Natural killer cell (primary cell): ENCODE measurements around the gene KRT82. TPM values are rescaled to one million over a fixed set of nuclear protein-coding genes. Genes with fewer than 3 reads are reported as not detected.
A peak's percentile ranks its signal among the peaks of the same experiment; 100 is the strongest.

Experiments
- ATAC-seq, 3 donors: fragments of 150-1000 bp in 2 of 3; fragments of 200-7000 bp in 1 of 3; cut with Tn5 transposase; 1 replicate in 1 of 3; 2 replicates in 2 of 3; pipeline ENCODE4 v1.10.0; 2021; ENCODE audit warnings: mild to moderate bottlenecking in 2 of 3, moderate library complexity in 2 of 3
- DNase-seq, 2 donors: peaks; one replicate each; pipeline versions ENCODE4 v3.0.0 to v3.0.0-alpha.2; 2013 to 2021; ENCODE audit warnings: mixed read lengths in 1 of 2
- H3K27ac ChIP-seq: one replicate; pipeline ENCODE4 v1.5.1; 2013; ENCODE audit warnings: mild to moderate bottlenecking, low read length
- H3K27me3 ChIP-seq: one replicate; pipeline ENCODE4 v1.6.1; 2013; ENCODE audit warnings: low read length; ENCODE audit not compliant: control insufficient read depth, insufficient read depth
- H3K36me3 ChIP-seq: one replicate; pipeline ENCODE4 v1.6.1; 2013; ENCODE audit warnings: low read length; ENCODE audit not compliant: control insufficient read depth, insufficient read depth
- H3K4me1 ChIP-seq: one replicate; pipeline ENCODE4 v1.6.1; 2013; ENCODE audit warnings: low read length; ENCODE audit not compliant: control insufficient read depth, insufficient read depth
- H3K4me3 ChIP-seq: one replicate; pipeline ENCODE4 v1.5.1; 2013; ENCODE audit warnings: low read length
- H3K9me3 ChIP-seq: one replicate; pipeline ENCODE4 v1.6.1; 2013; ENCODE audit warnings: low read length; ENCODE audit not compliant: control insufficient read depth, insufficient read depth
- H3K27ac Mint-ChIP-seq, 2 donors: one replicate each; pipeline ENCODE4 v1.8.0; 2022; ENCODE audit warnings: mild to moderate bottlenecking in 2 of 2, mixed read lengths in 2 of 2, moderate library complexity in 1 of 2
- H3K27me3 Mint-ChIP-seq, 2 donors: one replicate each; pipeline ENCODE4 v1.8.0; 2022; ENCODE audit warnings: low read depth in 2 of 2, mixed read lengths in 2 of 2
- H3K36me3 Mint-ChIP-seq: one replicate; pipeline ENCODE4 v1.8.0; 2022; ENCODE audit warnings: mixed read lengths
- H3K4me1 Mint-ChIP-seq, 2 donors: one replicate each; pipeline ENCODE4 v1.8.0; 2022; ENCODE audit warnings: mixed read lengths in 2 of 2
- H3K4me3 Mint-ChIP-seq: one replicate; pipeline ENCODE4 v1.8.0; 2022; ENCODE audit warnings: mild to moderate bottlenecking, moderate library complexity, mixed read lengths
- H3K9me3 Mint-ChIP-seq, 2 donors: one replicate each; pipeline ENCODE4 v1.8.0; 2022; ENCODE audit warnings: mixed read lengths in 2 of 2
- WGBS: methylation state at CpG from one replicate; pipeline ENCODE4 v1.1.7; 2013; ENCODE audit warnings: missing lambda C conversion rate; ENCODE audit not compliant: insufficient coverage; 5-methylcytosine and 5-hydroxymethylcytosine counted together
- intact Hi-C: fragments of 100-400 bp; cut with micrococcal nuclease; formaldehyde crosslinking; loops from one replicate; pipeline ENCODE4 v1.14.2; 2022
- total RNA-seq, 4 donors: library from RNA; stranded (reverse); fragments of 120-200 nt in 1 of 4; gene quantifications; one replicate each; pipeline versions ENCODE4 v1.2.3 to v1.2.4, GENCODE V29; 2013 to 2022
- TF ChIP-seq, protein P1 (sequence below): fragments of 200-600 bp; IDR thresholded peaks from one replicate; pipeline ENCODE4 v1.8.0; 2022; ENCODE audit warnings: antibody characterized with exemption

Gene KRT82
- total RNA-seq, 3 donors from 2014 or later (not counting 1 experiment from before 2014, with no cell fraction given), result not detected

DNA sequence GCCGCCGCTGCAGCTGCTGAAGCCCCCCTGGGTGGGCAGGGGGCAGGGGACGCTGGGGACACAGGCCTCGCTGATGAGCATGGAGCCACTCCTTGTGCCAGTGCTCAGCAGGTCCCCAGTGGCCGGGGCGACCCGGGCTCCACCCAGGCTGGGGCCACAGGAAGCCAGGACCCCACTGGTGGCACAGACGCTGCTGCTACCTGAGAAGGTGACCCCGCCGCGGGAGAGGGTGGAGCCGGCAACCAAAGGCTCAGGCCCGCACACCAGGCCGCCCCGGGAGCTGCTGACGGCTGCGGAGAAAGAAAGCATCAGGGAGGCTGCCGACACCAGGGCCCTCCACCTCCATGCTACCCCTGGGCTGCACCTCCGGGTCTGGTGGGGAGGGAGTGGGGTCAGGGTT, 28.0 kb downstream of the KRT82 start:
- no peaks in the 10 kb centered on the region for H3K36me3 ChIP-seq
- H3K4me1 Mint-ChIP-seq, result peaks cover 5 to 6% of the 10 kb centered on the region in 2 donors
- no peak overlapping the region for H3K4me3 Mint-ChIP-seq
- no peak for ATAC-seq
- no peak for DNase-seq
- TF ChIP-seq, protein P1, sequence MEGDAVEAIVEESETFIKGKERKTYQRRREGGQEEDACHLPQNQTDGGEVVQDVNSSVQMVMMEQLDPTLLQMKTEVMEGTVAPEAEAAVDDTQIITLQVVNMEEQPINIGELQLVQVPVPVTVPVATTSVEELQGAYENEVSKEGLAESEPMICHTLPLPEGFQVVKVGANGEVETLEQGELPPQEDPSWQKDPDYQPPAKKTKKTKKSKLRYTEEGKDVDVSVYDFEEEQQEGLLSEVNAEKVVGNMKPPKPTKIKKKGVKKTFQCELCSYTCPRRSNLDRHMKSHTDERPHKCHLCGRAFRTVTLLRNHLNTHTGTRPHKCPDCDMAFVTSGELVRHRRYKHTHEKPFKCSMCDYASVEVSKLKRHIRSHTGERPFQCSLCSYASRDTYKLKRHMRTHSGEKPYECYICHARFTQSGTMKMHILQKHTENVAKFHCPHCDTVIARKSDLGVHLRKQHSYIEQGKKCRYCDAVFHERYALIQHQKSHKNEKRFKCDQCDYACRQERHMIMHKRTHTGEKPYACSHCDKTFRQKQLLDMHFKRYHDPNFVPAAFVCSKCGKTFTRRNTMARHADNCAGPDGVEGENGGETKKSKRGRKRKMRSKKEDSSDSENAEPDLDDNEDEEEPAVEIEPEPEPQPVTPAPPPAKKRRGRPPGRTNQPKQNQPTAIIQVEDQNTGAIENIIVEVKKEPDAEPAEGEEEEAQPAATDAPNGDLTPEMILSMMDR, result no peak
- no peak overlapping the region for H3K4me3 ChIP-seq
- peaks cover 3% of the 10 kb centered on the region for H3K27me3 ChIP-seq
- intact Hi-C loops, result no loop called here
- H3K27ac ChIP-seq, result no peak overlapping the region
- H3K27ac Mint-ChIP-seq, result no peak overlapping the region
- peaks cover 32 to 33% of the 10 kb centered on the region in 2 donors for H3K27me3 Mint-ChIP-seq
- peaks cover 9% of the 10 kb centered on the region for H3K4me1 ChIP-seq
- H3K9me3 Mint-ChIP-seq, result no peaks in the 10 kb centered on the region
- WGBS, result 80% methylated on average over 16 of the region's 19 CpGs
- H3K9me3 ChIP-seq, result no peaks in the 10 kb centered on the region
- H3K36me3 Mint-ChIP-seq, result no peaks in the 10 kb centered on the region

DNA sequence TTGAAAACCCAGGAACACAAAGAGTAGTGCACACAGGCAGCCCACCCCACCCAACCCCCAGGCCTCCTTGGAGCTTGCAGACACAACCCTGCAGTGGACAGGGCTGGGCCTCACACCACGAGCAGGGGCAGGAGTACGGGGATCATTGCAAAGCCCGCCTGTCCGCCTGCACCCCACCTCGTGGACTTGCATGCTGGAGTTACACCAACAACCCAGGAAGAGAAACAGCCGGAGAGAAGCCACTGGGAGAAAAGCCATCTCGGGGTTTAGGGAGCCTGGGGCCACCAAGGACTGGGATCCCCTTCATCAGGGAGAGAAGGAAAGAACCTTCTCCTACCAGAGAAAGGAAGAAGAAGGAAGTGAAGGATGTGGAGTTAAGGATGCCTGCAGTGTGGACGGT, 28.9 kb downstream of the KRT82 start:
- no peak for DNase-seq
- Histone ChIP-seq H3K27me3 (peaks cover 3% of the 10 kb centered on the region), H3K9me3 (no peaks in the 10 kb centered on the region), H3K4me1 (peaks cover under 1% of the 10 kb centered on the region), H3K4me3 (no peak overlapping the region), H3K27ac (no peak overlapping the region), H3K36me3 (no peaks in the 10 kb centered on the region)
- peaks cover 32 to 38% of the 10 kb centered on the region in 2 donors for H3K27me3 Mint-ChIP-seq
- intact Hi-C loops, result no loop called here
- ATAC-seq, result no peak
- H3K4me1 Mint-ChIP-seq, result peaks cover 0 to 5% of the 10 kb centered on the region in 2 donors
- no peak overlapping the region for H3K4me3 Mint-ChIP-seq
- H3K36me3 Mint-ChIP-seq, result no peaks in the 10 kb centered on the region
- WGBS, result 84% methylated on average over 7 of the region's 8 CpGs
- TF ChIP-seq, protein P1, result no peak
- H3K27ac Mint-ChIP-seq, result no peak overlapping the region
- no peaks in the 10 kb centered on the region for H3K9me3 Mint-ChIP-seq

DNA sequence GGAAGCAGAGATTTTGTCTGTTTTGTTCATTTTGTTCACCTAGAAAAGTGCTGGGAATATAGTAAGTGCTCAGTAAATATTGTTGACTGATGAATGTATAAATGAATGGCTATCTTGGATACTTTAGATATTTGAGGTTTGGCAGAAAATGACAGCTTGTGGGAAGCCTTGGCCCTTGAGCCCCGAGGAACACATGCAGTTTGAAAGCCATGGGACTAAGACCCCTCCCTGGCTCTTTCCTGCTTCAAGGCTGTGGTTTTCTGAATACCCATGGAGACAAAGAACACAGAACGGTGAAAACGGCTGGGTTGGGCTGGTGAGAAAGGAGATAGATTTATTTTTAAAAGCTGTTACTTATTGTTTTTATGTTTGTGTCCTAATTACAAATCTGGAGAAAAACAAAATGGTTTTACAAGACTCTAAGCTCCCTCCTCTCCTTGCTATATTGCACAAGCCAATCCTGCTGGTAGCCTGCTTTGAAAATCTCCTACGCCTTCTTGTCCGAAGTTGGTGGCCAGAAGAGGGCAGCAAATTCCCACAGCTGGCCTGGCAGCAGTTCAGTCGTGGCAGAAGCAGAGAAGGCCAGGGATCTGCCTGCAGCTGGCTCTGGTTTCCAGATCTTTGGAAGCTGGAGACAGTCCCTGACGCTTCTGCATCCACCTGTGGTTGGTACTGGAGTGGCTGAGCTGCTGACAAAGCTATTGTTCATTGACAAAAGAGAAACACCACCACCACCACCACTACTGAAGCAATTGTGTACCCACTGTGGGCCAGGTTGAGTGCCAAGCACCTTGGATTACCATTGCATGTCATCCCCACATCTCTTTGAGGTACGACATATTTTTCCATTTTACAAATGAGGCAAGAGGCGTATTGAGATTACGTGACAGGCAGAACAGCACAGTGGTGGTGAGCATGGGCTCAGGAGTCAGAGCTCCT, 33.6 kb downstream of the KRT82 start:
- H3K27ac Mint-ChIP-seq, result no peak overlapping the region
- Histone ChIP-seq H3K27ac (no peak overlapping the region), H3K27me3 (peaks cover 10% of the 10 kb centered on the region), H3K4me3 (no peak overlapping the region), H3K36me3 (no peaks in the 10 kb centered on the region), H3K9me3 (no peaks in the 10 kb centered on the region), H3K4me1 (no peaks in the 10 kb centered on the region)
- intact Hi-C loops, result loop anchor here (1.0 to 5.0 kb wide), 4 partner anchors 210 to 609 kb away; no protein-coding TSS in a partner anchor
- TF ChIP-seq, protein P1, result peak; percentile 68
- H3K36me3 Mint-ChIP-seq, result no peaks in the 10 kb centered on the region
- H3K9me3 Mint-ChIP-seq, result no peaks in the 10 kb centered on the region
- DNase-seq (peak; percentile 63 to 77), ATAC-seq (peak; percentile 55 to 86 (median 83))
- peaks cover 0 to 11% of the 10 kb centered on the region in 2 donors for H3K4me1 Mint-ChIP-seq
- no peak overlapping the region for H3K4me3 Mint-ChIP-seq
- H3K27me3 Mint-ChIP-seq, result peaks cover 51 to 52% of the 10 kb centered on the region in 2 donors
- WGBS, result 36% methylated on average over 10 of the region's 10 CpGs
